Lower lobe of right lung (tissue), 2 donors: ENCODE results near the gene SPPL2C. TPM values are rescaled to one million over a fixed set of nuclear protein-coding genes. Genes with fewer than 3 reads are reported as not detected.

Source experiments
- ATAC-seq, 2 donors: fragments of 200-7000 bp; cut with Tn5 transposase; one replicate each; pipeline ENCODE4 v1.9.1; 2020 to 2022; ENCODE audit warnings: mild to moderate bottlenecking in 2 of 2, moderate library complexity in 2 of 2
- DNase-seq: peaks from one replicate; pipeline ENCODE4 v3.0.0-alpha.2; 2020
- H3K27ac ChIP-seq: fragments of 200-600 bp; one replicate; pipeline ENCODE4 v1.8.0; 2022
- H3K27me3 ChIP-seq: fragments of 200-600 bp; one replicate; pipeline ENCODE4 v1.8.0; 2022; ENCODE audit warnings: low read depth
- H3K36me3 ChIP-seq: fragments of 200-600 bp; one replicate; pipeline ENCODE4 v1.8.0; 2022; ENCODE audit warnings: mild to moderate bottlenecking
- H3K4me1 ChIP-seq: fragments of 200-600 bp; one replicate; pipeline ENCODE4 v1.8.0; 2022
- H3K4me3 ChIP-seq: fragments of 200-600 bp; one replicate; pipeline ENCODE4 v1.8.0; 2022; ENCODE audit warnings: mild to moderate bottlenecking
- H3K9me3 ChIP-seq: fragments of 200-600 bp; one replicate; pipeline ENCODE4 v1.8.0; 2022
- CTCF ChIP-seq: fragments of 200-600 bp; IDR thresholded peaks from one replicate; pipeline ENCODE4 v1.8.0; 2022; ENCODE audit warnings: antibody characterized with exemption, mild to moderate bottlenecking
- intact Hi-C: fragments of 100-400 bp; cut with DNase I; formaldehyde crosslinking; loops from one replicate; pipeline ENCODE4 v1.11.0; 2022
- total RNA-seq: library from RNA; stranded (reverse); fragmentation: NEBNext Ultra II Directional; extraction: Animal tissue kit (Norgen Biotek cat#: 25700); gene quantifications from one replicate; pipeline ENCODE4 v1.2.1, GENCODE V29; 2021
- donor health status: DM: no; HTN: yes; CAD: no; lungs with severe emphysema.

SPPL2C gene
- total RNA-seq, 1 donor from 2014 or later = not detected

GRCh38 chr17:45824475-45824874 is 20.2 kb upstream of the SPPL2C start:
- intact Hi-C loops = no loop called here
- peaks cover 5% of the 10 kb centered on the region for H3K27me3 ChIP-seq
- no peaks in the 10 kb centered on the region for H3K9me3 ChIP-seq
- DNase-seq = no peak
- no peak for ATAC-seq
- no peak overlapping the region for H3K4me3 ChIP-seq
- no peak for TF ChIP-seq CTCF
- H3K36me3 ChIP-seq = no peaks in the 10 kb centered on the region
- no peaks in the 10 kb centered on the region for H3K4me1 ChIP-seq
- no peak overlapping the region for H3K27ac ChIP-seq

GRCh38 chr17:45824901-45825492 is 19.7 kb upstream of the SPPL2C start:
- Histone ChIP-seq H3K4me1 (no peaks in the 10 kb centered on the region), H3K4me3 (no peak overlapping the region), H3K36me3 (no peaks in the 10 kb centered on the region), H3K27me3 (peaks cover 5% of the 10 kb centered on the region), H3K9me3 (no peaks in the 10 kb centered on the region), H3K27ac (no peak overlapping the region)
- intact Hi-C loops = no loop called here
- ATAC-seq (no peak), DNase-seq (no peak)
- no peak for TF ChIP-seq CTCF

GRCh38 chr17:45825792-45826191 is 18.9 kb upstream of the SPPL2C start:
- no peak for TF ChIP-seq CTCF
- Histone ChIP-seq H3K9me3 (no peaks in the 10 kb centered on the region), H3K4me3 (no peak overlapping the region), H3K4me1 (no peaks in the 10 kb centered on the region), H3K27ac (no peak overlapping the region), H3K27me3 (peaks cover 5% of the 10 kb centered on the region), H3K36me3 (no peaks in the 10 kb centered on the region)
- DNase-seq (no peak), ATAC-seq (no peak)
- intact Hi-C loops = no loop called here

GRCh38 chr17:45826919-45827588 is 17.6 kb upstream of the SPPL2C start:
- H3K27me3 ChIP-seq = peaks cover 11% of the 10 kb centered on the region
- H3K27ac ChIP-seq = no peak overlapping the region
- TF ChIP-seq CTCF = no peak
- DNase-seq (no peak), ATAC-seq (no peak)
- no peak overlapping the region for H3K4me3 ChIP-seq
- H3K36me3 ChIP-seq = no peaks in the 10 kb centered on the region
- no peaks in the 10 kb centered on the region for H3K9me3 ChIP-seq
- intact Hi-C loops = no loop called here
- H3K4me1 ChIP-seq = no peaks in the 10 kb centered on the region

GRCh38 chr17:45828171-45828570 is 16.5 kb upstream of the SPPL2C start:
- peaks cover 11% of the 10 kb centered on the region for H3K27me3 ChIP-seq
- no peak for TF ChIP-seq CTCF
- H3K27ac ChIP-seq = no peak overlapping the region
- H3K36me3 ChIP-seq = no peaks in the 10 kb centered on the region
- H3K4me1 ChIP-seq = no peaks in the 10 kb centered on the region
- DNase-seq = no peak
- no peak overlapping the region for H3K4me3 ChIP-seq
- no peak for ATAC-seq
- H3K9me3 ChIP-seq = no peaks in the 10 kb centered on the region
- intact Hi-C loops = no loop called here
